Activated CD4-positive, alpha-beta T cell treated with anti-CD3 and anti-CD28 coated beads, Interleukin-10, Interleukin-2, amounts not matched to agents 100 ng/mL and 50 ng/mL, durations not matched to agents 16 hours and 8 hours (primary cell): ENCODE measurements around the gene ARID1B.

ENCODE experiments used
- DNase-seq: peaks from one replicate; pipeline ENCODE4 v3.0.0-alpha.2; 2020

Gene ARID1B

DNA sequence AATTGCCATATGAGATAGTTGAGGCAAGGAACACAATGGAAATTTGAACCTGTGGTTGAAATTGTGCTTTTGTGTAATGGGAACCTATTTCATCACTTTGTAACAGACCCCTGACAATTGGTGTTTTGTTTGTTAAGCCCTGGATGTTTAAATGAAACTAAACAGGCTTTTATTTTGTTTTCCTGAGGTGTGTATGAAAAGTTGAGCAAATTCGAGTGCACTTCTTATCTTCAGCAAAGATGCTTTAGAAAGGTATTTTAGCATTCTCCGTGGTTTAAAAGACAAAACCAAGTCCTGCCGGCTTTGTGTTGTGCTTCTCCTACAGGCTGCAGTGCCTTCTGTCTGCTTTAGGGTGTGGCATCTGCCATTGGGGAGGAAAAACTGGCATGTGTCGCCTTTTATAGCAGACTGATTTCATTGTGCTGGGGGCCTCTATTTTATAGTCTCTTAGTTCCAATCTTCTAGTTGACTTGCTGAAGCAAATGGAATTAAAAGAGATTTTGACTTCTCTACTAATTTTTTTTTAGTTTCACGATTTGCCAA, 2.2 kb upstream of the ARID1B start:
- no peak for DNase-seq

DNA sequence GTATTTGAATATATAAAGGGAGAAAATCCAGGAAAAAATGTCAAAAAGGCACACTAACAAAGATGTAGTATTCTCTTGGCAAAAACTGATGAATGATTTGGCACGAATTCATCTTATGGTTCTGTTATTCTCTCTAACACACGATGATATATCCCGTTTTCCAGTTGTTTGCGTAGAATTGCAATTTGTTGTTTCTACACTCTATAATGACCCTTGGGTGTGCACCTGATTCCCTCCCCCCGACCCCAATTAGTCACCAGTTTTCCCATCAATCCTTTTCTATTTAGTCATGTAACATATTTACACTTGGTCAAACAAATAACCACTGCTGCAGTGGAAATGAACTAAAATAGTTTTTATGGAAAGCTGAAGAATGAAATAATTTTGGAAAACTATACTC, 1.5 kb upstream of the ARID1B start:
- DNase-seq: no peak

GRCh38 chr6:156776470-156776839, 723 bp upstream of the ARID1B start:
- DNase-seq: peak; percentile 54

GRCh38 chr6:156777577-156778453, 637 bp downstream of the ARID1B start:
- peak; percentile 68 for DNase-seq

DNA sequence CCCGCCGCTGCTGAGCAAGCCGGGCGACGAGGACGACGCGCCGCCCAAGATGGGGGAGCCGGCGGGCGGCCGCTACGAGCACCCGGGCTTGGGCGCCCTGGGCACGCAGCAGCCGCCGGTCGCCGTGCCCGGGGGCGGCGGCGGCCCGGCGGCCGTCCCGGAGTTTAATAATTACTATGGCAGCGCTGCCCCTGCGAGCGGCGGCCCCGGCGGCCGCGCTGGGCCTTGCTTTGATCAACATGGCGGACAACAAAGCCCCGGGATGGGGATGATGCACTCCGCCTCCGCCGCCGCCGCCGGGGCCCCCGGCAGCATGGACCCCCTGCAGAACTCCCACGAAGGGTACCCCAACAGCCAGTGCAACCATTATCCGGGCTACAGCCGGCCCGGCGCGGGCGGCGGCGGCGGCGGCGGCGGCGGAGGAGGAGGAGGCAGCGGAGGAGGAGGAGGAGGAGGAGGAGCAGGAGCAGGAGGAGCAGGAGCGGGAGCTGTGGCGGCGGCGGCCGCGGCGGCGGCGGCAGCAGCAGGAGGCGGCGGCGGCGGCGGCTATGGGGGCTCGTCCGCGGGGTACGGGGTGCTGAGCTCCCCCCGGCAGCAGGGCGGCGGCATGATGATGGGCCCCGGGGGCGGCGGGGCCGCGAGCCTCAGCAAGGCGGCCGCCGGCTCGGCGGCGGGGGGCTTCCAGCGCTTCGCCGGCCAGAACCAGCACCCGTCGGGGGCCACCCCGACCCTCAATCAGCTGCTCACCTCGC, 1.5 kb downstream of the ARID1B start:
- peak; percentile 65 for DNase-seq

- DNase-seq: peak; percentile 61
Measured at GRCh38 chr6:156779206-156780094, 2.3 kb downstream of the ARID1B start.

GRCh38 chr6:156780102-156780641, 3.0 kb downstream of the ARID1B start:
- DNase-seq: peak; percentile 86

- DNase-seq: no peak
Measured at GRCh38 chr6:156780962-156781853, 4.0 kb downstream of the ARID1B start.

- DNase-seq: no peak
Measured at GRCh38 chr6:156781861-156782631, 4.9 kb downstream of the ARID1B start.

DNA sequence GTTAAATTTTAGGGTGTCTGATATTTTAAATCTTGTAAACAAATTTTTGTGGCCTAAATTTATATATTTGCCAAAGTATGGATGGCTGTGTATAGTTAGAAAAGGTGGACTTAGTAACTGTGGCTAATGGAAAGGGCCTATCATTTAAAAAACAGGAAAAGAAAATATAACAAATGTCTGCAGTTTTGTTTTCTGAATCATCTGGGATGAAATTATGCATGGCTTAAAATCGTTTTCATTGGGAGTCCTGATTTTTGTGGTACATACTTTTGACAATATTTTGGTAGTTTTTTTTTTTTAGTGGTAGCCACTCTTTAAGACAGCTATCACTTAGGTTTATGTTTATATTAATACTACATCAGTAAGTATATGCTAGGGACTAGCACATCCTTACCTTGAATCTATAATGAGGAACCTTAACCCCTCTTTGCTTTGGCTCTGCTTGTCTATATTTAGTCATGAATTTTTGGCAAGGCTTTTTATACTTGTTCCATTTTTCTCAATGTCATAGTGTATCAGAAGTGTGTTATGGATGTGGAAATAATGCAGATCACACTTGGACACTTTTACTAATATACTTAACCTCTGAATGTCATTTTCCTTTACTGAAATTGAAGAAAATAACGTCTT, 5.6 kb downstream of the ARID1B start:
- no peak for DNase-seq

- DNase-seq: no peak
Measured at GRCh38 chr6:156783958-156784357, 6.8 kb downstream of the ARID1B start.

- no peak for DNase-seq
Measured at GRCh38 chr6:156786652-156787051, 9.5 kb downstream of the ARID1B start.

GRCh38 chr6:156787569-156788492, 10.7 kb downstream of the ARID1B start:
- DNase-seq: no peak

DNA sequence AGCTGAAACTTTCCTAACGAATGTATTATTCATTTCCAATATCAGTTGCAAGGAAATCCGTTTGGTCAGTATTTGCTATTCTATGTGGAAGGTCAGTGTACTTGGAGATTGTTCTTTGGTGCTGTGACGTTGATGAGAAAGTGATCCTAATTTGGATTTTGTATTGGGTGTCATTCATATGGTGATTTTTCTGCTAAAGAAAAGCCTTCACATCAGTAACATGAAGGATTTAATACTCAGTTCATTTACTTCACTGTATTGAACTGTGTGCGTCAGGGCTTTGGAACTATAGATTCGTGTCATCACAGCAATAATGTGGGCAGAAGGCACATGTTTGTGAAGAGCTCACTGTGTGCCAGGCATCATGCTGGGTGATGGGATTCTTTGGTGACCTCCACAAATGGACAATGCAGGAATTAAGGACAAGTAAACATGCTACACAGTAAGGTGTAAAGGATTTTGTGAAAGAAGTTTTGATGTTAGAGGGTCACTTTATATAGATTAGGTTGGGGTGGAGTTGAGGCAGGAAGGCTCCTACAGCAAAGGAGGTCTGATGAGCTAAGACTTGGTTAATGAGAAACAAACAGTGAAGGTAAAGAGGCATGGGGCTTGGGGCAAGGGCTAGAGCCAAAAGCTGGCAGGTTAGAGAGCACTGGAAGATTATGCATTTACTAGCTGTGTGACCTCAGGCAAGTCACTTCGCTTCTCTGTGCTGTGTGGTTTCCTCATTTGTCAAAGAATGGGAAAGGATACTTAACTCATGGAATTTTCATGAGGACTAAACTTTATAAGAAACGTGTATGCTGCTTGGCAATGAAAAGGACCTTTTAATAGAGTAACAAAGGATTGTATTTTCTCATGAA, 12.1 kb downstream of the ARID1B start:
- no peak for DNase-seq

- DNase-seq: no peak
Measured at GRCh38 chr6:156790711-156791319, 13.6 kb downstream of the ARID1B start.

GRCh38 chr6:156791320-156791850, 14.2 kb downstream of the ARID1B start:
- peak; percentile 31 for DNase-seq

DNA sequence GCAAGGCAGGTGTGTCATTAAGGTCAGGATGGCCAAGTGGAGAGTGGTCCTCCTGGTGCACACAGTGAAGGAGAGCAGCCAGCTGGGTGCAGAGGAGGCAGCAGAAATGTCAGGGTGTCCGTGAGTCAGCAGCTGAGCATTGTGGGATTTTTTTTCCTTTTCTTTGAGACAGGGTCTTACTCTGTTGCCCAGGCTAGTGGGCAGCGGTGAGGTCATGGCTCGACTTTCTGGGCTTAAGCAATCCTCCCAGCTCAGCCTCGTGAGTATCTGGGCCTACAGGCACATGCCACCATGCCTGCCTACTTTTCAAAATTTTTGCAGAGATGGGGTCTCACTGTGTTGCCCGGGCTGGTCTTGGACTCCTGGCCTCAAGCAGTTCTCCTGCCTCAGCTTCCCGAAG, 16.0 kb downstream of the ARID1B start:
- no peak for DNase-seq
